CD4-positive, alpha-beta T cell (primary cell): ENCODE results near the gene CEP131. TPM values are rescaled to one million over a fixed set of nuclear protein-coding genes. Genes with fewer than 3 reads are reported as not detected.

Source experiments
- ATAC-seq: fragments of 200-7000 bp; cut with Tn5 transposase; one replicate; pipeline ENCODE4 v1.10.0; 2022; ENCODE audit warnings: mild to moderate bottlenecking; ENCODE audit not compliant: poor library complexity
- CTCF ChIA-PET: fragments of 350-600 bp; sonication (Branson Sonifier 250); formaldehyde crosslinking; loops from one replicate; lab custom pipeline; 2021; ENCODE audit warnings: antibody characterized with exemption, inconsistent platforms; lab: Charles Lee
- POLR2A ChIA-PET: fragments of 350-600 bp; sonication (Branson Sonifier 250); formaldehyde crosslinking; loops from one replicate; lab custom pipeline; 2021; ENCODE audit warnings: antibody characterized with exemption, inconsistent platforms; lab: Charles Lee
- DNase-seq, 14 experiments: peaks; one replicate each; pipeline ENCODE4 v3.0.0-alpha.2; 2013 to 2020; ENCODE audit warnings: mixed read lengths in 2 of 14
- H3K27ac ChIP-seq, 2 donors: one replicate each; pipeline versions ENCODE4 v1.5.1 to v1.7.0; 2013; ENCODE audit warnings: low read length in 2 of 2, low read depth in 1 of 2, mild to moderate bottlenecking in 1 of 2
- H3K27me3 ChIP-seq, 2 experiments: 1 replicate in 1 of 2; 2 replicates in 1 of 2; pipeline versions ENCODE4 v1.6.1 to v1.7.0; 2013; ENCODE audit warnings: low read length in 2 of 2, control low read depth in 1 of 2, mild to moderate bottlenecking in 1 of 2, moderate library complexity in 1 of 2; ENCODE audit not compliant: insufficient read depth in 2 of 2, control insufficient read depth in 1 of 2
- H3K36me3 ChIP-seq: one replicate; pipeline ENCODE4 v1.6.1; 2013; ENCODE audit warnings: low read length, control low read depth; ENCODE audit not compliant: insufficient read depth
- H3K4me1 ChIP-seq: one replicate; pipeline ENCODE4 v1.6.1; 2013; ENCODE audit warnings: low read length, control low read depth; ENCODE audit not compliant: insufficient read depth
- H3K4me3 ChIP-seq: one replicate; pipeline ENCODE4 v1.5.1; 2013; ENCODE audit warnings: mild to moderate bottlenecking, low read length, moderate library complexity
- H3K9me3 ChIP-seq, 2 experiments: 1 replicate in 1 of 2; 2 replicates in 1 of 2; pipeline versions ENCODE4 v1.6.1 to v1.7.0; 2013; ENCODE audit warnings: low read length in 2 of 2, mild to moderate bottlenecking in 2 of 2, control low read depth in 1 of 2, moderate library complexity in 1 of 2; ENCODE audit not compliant: control insufficient read depth in 1 of 2, insufficient read depth in 1 of 2
- H3K27ac Mint-ChIP-seq: one replicate; pipeline ENCODE4 v1.8.0; 2020; ENCODE audit warnings: mixed read lengths
- H3K27me3 Mint-ChIP-seq: one replicate; pipeline ENCODE4 v1.8.0; 2021; ENCODE audit warnings: mixed read lengths
- H3K36me3 Mint-ChIP-seq: one replicate; pipeline ENCODE4 v1.8.0; 2021; ENCODE audit warnings: low read depth, mixed read lengths
- H3K4me1 Mint-ChIP-seq: one replicate; pipeline ENCODE4 v1.8.0; 2021; ENCODE audit warnings: low read depth, mixed read lengths
- H3K4me3 Mint-ChIP-seq: one replicate; pipeline ENCODE4 v1.8.0; 2020; ENCODE audit warnings: mild to moderate bottlenecking, mixed read lengths
- H3K9me3 Mint-ChIP-seq: one replicate; pipeline ENCODE4 v1.8.0; 2020; ENCODE audit warnings: mixed read lengths
- intact Hi-C, 2 experiments: fragments of 100-400 bp; cut with DNase I in 1 of 2; cut with micrococcal nuclease in 1 of 2; formaldehyde crosslinking; loops; one replicate each; pipeline versions ENCODE4 v1.15.1 to v1.9.0; 2023 to 2025; cut with DNase I, micrococcal nuclease
- total RNA-seq, 174 experiments: library from RNA in 2 of 174; stranded (reverse) in 2 of 174; gene quantifications; one replicate each; pipeline ENCODE4 v1.2.3 and lab custom pipeline; 2021 to 2026
- TF ChIP-seq, protein P1 (sequence below): fragments of 200-600 bp; IDR thresholded peaks from one replicate; pipeline ENCODE4 v1.8.0; 2022; ENCODE audit warnings: antibody characterized with exemption, mild to moderate bottlenecking

CEP131 gene
- total RNA-seq, 2 experiments from 2014 or later, result 11.2 to 12.3 TPM

DNA sequence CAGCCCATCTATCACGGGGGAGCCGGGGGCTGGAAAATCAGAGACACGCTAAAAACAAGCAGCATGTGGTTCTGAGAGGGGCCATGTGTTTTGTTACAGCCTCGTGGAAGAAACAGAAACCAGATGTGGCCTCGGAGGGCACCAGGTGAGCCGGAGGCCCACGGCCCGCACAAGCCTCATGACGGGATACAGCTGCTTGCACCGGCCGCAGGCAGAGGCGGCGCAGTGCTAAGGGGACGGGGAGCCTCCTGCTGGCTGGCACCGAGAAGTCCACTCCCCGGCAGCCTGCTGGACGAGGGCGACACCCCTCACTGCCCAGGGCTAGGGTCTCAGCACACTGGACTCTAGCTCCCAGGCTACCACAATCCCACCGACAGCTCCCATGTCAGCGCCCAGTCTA lies 35.5 kb upstream of the CEP131 start:
- ATAC-seq (no peak), DNase-seq (no peak)
- H3K9me3 Mint-ChIP-seq, result no peaks in the 10 kb centered on the region
- ChIA-PET POLR2A (no interaction called here), CTCF (no interaction called here)
- Histone ChIP-seq H3K27ac (no peak overlapping the region), H3K9me3 (no peaks in the 10 kb centered on the region), H3K4me3 (no peak overlapping the region), H3K27me3 (no peaks in the 10 kb centered on the region), H3K4me1 (no peaks in the 10 kb centered on the region), H3K36me3 (peaks cover 56% of the 10 kb centered on the region)
- peaks cover 34% of the 10 kb centered on the region for H3K36me3 Mint-ChIP-seq
- H3K4me1 Mint-ChIP-seq, result peaks cover 8% of the 10 kb centered on the region
- TF ChIP-seq, protein P1, sequence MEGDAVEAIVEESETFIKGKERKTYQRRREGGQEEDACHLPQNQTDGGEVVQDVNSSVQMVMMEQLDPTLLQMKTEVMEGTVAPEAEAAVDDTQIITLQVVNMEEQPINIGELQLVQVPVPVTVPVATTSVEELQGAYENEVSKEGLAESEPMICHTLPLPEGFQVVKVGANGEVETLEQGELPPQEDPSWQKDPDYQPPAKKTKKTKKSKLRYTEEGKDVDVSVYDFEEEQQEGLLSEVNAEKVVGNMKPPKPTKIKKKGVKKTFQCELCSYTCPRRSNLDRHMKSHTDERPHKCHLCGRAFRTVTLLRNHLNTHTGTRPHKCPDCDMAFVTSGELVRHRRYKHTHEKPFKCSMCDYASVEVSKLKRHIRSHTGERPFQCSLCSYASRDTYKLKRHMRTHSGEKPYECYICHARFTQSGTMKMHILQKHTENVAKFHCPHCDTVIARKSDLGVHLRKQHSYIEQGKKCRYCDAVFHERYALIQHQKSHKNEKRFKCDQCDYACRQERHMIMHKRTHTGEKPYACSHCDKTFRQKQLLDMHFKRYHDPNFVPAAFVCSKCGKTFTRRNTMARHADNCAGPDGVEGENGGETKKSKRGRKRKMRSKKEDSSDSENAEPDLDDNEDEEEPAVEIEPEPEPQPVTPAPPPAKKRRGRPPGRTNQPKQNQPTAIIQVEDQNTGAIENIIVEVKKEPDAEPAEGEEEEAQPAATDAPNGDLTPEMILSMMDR, result no peak
- H3K27me3 Mint-ChIP-seq, result no peaks in the 10 kb centered on the region
- no peak overlapping the region for H3K27ac Mint-ChIP-seq
- H3K4me3 Mint-ChIP-seq, result no peak overlapping the region
- intact Hi-C loops, result no loop called here

DNA sequence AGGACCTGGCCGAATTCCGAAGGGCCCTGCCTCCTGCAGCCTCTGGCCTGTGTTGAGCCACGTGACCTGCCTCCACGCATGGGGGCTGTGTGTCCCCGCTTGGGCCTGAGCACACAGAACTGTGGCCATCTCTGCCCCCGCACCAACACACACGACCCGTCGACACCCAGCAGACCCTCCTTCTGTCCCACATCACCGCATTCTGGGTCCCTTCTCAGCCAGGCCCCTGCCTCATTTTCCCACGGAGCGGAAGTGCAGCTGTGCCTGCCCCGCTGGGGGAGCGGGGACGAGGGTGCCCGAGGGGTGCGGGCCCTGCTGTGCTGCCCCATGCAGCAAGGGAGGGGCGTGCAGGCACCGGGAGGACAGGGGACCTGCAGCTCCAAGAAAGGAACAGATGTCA lies 34.8 kb upstream of the CEP131 start:
- Mint-ChIP-seq H3K9me3 (no peaks in the 10 kb centered on the region), H3K27ac (no peak overlapping the region), H3K36me3 (peaks cover 36% of the 10 kb centered on the region), H3K4me1 (peaks cover 11% of the 10 kb centered on the region), H3K4me3 (no peak overlapping the region), H3K27me3 (no peaks in the 10 kb centered on the region)
- Histone ChIP-seq H3K4me1 (no peaks in the 10 kb centered on the region), H3K4me3 (no peak overlapping the region), H3K9me3 (no peaks in the 10 kb centered on the region), H3K36me3 (peaks cover 55% of the 10 kb centered on the region), H3K27me3 (no peaks in the 10 kb centered on the region), H3K27ac (no peak overlapping the region)
- ChIA-PET CTCF (no interaction called here), POLR2A (no interaction called here)
- ATAC-seq, result no peak
- DNase-seq, result no peak
- intact Hi-C loops, result no loop called here
- TF ChIP-seq, protein P1, result no peak

DNA sequence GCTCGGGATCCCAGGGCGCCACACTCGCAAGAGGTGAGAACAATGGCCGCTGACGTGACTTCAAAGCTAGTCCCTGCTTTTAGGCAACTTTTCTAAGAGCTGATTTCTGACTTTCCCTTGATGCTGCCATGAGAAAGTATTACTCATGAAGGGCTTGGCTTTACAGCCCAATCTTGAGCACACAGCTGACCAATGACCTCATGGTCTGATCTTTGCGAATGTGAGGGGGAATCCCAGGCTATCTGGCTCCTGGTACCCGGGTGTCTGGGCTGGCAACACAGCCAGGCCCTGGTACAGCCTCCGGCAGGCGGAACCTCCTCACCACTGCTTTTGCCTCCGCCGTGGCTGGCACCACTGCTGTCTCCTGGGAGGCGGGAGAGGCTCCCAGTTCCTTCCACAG lies 33.9 kb upstream of the CEP131 start:
- Histone ChIP-seq H3K36me3 (peaks cover 57% of the 10 kb centered on the region), H3K27ac (no peak overlapping the region), H3K9me3 (no peaks in the 10 kb centered on the region), H3K4me1 (no peaks in the 10 kb centered on the region), H3K4me3 (no peak overlapping the region), H3K27me3 (no peaks in the 10 kb centered on the region)
- CTCF ChIA-PET, result no interaction called here
- Mint-ChIP-seq H3K36me3 (peaks cover 35% of the 10 kb centered on the region), H3K27me3 (no peaks in the 10 kb centered on the region), H3K9me3 (no peaks in the 10 kb centered on the region), H3K4me3 (no peak overlapping the region), H3K27ac (no peak overlapping the region), H3K4me1 (peaks cover 11% of the 10 kb centered on the region)
- TF ChIP-seq, protein P1, result no peak
- DNase-seq, result no peak
- POLR2A ChIA-PET, result no interaction called here
- intact Hi-C loops, result no loop called here
- no peak for ATAC-seq
